IPS DF 19.7 (cell line): ENCODE data around the gene DDHD1.
"Not testable (repeated sequence)": the region's sequence is repeated elsewhere in the genome, so short reads cannot be mapped to it uniquely, and the experiment has no call there.

Source experiments
- DNase-seq: peaks from one replicate; pipeline ENCODE4 v3.0.0-alpha.2; 2013; ENCODE audit warnings: low read depth, low spot score

Gene DDHD1

GRCh38 chr14:53152184-53152886 lies 788 bp downstream of the DDHD1 start:
- DNase-seq, result no peak

DNA sequence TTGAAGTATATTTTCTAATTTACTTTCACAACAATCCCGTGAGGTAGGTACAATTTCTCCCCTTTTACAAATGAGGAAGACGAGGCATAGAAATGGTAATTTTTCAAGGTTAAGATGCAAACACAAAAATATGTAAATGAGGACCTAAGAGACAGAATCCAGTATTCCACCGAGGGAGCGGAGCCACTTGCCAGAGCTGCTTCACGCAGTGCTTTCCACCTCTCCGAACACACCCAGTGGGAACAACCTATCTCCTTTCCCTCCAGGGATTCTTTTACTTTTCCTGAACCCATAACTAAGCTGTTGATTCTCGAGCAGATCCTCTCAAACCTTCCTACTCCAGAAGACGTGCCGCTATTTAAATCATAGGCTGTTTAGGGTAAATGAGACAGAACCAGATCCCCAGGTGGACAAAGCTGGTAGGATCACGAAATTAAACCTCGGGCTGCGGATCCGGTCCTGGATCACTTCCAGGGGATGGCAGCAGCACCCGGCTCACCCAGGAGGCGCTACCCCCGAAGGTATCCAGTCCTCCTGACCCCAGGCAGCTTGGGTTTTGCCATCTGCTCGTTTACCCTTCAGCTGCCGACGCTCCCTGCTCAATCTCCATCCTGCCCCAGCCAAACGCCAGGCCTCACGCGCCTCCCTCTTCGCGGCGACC lies 1.5 kb downstream of the DDHD1 start:
- DNase-seq, result no peak

GRCh38 chr14:53149668-53150316 lies 3.3 kb downstream of the DDHD1 start:
- no peak for DNase-seq

- no peak for DNase-seq
These were observed 4.5 kb downstream of the DDHD1 start for GRCh38 chr14:53148671-53149070.

DNA sequence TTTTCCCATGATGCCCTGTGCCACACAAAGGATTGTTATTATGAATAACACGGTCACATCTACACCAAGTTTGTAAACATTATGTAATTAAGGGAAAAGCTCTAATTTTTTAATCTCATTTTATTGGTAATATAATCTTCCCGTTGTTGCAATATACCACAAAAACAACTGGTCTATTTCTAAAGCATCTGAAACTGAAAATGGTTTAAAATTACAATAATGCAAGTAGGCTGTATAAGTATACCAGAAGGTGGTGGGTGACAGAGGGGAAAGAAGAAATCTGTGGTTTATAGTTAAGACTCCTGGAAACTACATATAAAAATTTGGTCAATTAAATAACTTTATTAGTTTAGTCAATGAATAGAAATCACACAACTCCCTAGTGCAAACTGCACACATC lies 5.2 kb downstream of the DDHD1 start:
- DNase-seq, result no peak

DNA sequence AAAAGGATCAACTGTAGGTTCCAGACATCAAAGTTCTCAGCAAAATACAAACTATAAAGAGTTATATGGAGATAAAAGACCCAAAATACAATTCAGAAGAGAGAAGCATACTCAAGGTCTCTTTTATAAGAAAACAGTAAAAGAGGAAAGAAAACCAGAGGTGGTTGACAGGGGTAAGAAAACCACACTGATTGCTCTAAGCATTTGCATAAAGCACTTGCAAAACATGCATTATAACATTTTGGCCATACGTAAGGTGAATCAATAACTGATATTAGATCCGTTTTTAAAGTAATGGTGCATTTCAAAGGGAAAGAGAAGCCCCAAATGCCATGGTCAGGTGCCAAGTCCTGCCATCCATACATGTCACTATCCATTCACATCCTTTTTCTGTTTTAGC lies 5.9 kb downstream of the DDHD1 start:
- DNase-seq, result no peak

DNA sequence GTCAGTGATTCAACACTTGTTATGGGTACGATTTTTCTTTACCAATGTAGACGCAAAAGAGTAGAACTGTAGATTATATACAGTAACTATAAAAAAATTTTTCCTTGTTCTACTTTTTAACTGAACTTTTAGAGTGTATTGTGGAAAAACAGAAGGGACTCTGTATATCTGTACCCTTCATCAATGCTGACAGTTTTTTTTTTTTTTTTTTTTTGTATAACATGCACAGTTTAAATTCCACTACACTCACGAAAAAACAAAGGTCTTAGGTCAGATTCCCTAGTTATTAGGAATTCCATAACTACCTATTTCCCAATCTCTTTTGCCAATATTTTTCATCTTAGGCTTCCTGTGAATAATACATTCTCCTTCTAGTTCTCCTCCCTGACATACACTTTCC lies 6.4 kb downstream of the DDHD1 start:
- no peak for DNase-seq

DNA sequence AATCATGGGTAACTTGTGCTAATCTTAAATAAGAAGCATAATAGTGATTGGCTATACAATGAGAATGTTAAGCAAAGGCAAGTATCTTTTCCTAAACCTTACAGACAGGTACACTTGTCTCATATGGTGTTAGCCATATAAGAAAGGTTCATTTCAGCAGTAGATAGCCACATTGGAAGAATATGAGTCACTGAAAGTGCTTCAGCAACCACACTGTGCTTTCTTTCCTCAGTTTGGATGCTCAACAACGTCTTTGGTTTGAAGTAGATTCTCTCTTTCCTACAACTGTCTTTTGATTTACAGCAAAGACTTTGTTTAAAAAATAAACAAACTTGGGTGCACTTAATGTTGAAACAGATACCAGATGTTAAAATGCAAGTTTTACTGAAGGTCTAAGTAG lies 8.9 kb downstream of the DDHD1 start:
- DNase-seq, result no peak

DNA sequence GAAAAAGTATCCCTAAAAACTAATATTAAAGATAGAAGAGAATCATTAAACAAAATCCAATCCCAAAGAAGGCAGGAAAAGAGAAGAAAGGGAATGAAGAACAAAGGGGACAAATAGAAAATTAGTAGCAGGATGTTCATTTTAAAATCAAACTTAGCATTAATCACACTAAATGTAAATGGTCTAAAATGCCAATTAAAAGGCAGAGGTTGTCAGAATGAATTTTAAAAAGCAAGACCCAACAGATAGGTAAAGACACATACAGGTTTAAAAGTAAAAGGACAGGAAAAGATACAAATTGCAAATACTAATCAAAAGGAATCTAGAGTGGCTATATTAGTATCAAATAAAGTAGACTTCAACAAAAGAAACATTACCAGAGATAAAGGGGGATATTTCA lies 12.5 kb downstream of the DDHD1 start:
- no peak for DNase-seq

GRCh38 chr14:53137568-53138203 lies 15.4 kb downstream of the DDHD1 start:
- DNase-seq, result no peak

DNA sequence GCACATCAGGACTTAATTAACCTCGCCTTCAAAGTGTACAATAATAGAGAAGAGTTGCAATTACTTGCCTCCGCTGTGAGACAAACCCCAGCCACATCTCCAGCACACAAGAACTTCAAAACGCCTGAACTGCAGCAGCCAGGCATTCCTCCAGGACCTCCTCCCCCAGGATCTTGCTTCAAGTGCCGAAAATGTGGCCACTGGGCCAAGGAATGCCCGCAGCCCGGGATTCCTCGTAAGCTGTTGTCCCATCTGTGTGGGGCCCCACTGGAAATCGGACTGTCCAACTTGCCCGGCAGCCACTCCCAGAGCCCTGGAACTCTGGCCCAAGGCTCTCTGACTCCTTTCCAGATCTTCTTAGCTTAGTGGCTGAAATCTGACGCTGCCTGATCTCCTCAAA lies 22.6 kb downstream of the DDHD1 start:
- DNase-seq, result not testable (repeated sequence)

DNA sequence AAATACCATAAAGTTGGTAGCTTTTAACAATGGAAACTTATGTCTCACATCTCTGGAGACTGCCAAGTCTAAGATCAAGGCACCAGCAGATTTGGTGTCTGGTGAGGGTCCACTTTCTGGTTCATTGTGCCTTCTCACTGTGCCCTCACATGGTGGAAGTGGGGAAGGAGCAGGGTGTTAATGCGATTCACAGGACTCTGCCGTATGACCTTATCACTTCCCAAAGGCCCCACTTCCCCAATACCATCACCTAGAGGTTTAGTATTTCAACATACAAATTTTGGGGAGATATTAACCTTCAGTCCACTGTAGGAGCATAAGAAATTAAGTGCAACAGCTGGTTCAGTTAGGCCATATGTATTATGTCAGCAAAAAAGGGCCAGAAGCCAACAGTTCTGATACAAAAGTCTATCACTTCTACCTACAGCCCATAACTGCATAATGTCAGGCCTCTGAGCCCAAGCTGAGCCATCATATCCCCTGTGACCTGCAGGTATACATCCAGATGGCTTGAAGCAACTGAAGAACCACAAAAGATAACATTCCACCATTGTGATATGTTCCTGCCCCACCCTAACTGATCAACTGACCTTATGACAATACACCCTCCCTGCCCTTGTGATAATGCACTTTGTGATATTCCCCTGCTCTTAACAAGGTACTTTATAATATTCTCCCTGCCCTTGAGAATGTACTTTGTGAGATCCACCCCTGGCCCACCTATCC lies 24.7 kb downstream of the DDHD1 start:
- DNase-seq, result no peak

GRCh38 chr14:53127832-53128231 lies 25.3 kb downstream of the DDHD1 start:
- no peak for DNase-seq

DNA sequence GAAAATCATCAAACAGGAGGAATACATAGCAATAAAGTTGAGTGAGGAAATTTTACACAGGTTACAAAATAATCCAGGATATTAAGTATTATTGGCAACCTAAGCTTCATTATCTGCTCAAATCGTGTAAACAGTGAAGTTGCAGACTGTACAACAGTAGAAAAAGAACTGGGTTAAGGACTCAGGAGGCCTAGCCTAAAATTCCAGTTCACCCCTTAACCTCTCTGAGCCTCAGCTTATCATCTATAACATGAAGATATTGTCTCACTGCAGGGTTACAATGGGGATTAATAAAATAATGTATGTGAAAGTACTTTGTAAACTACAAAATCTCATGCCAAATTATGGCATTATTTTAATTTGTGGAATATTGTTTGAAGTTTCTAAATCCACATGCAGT lies 26.0 kb downstream of the DDHD1 start:
- DNase-seq, result no peak

DNA sequence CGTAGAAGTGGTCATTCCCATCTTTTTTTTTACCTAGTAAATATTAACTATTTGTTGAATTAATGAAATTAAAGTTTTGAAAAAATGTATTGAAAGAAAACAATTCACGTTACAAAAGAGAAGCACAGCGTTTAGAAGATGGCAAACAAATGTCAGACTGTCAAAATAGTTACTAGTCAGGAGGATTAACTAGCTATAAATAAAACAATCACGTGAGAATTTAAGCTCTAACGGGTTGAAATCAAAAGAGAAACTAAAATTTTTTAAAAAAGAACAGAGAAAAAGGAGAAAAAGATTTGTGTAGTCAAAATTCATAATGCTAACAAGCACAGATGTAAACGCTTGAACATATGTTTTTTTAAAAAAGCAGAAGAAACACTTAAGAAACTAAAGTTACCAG lies 26.4 kb downstream of the DDHD1 start:
- no peak for DNase-seq

DNA sequence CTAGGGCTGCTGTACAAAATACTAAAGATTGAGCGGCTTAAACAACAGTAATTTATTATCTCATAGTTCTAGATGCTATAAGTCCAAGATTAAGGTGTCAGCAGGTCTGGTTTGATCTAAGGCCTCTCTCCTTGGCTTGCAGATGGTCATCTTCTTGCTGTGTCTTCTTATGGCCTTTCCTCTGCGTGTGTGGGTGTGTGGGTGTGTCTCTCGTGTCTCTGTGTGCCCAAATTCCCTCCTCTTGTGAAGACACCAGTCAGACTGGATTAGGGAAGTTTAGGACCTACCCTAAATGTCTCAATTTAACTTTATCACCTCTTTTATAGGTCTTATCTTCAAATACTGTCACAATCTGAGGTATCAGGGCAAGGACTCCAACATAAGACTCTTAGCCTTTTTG lies 28.3 kb downstream of the DDHD1 start:
- DNase-seq, result no peak

- not testable (repeated sequence) for DNase-seq
These were observed 31.7 kb downstream of the DDHD1 start for GRCh38 chr14:53121419-53121818.

DNA sequence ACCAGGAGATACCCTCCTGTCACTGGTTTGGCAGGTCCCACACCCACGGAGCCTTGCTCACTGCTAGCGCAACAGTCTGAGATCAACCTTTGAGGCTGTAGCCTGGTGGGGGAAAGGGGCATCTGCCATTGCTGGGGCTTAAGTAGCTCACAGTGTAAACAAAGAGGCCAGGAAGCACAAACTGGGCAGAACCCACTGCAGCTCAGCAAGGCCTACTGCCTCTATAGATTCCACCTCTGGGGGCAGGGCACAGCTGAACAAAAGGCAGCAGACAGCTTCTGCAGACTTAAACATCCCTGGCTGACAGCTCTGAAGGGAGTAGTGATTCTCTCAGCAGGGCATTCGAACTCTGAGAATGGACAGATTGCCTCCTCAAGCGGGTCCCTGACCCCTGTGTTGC lies 35.6 kb downstream of the DDHD1 start:
- peak; percentile 12 for DNase-seq

DNA sequence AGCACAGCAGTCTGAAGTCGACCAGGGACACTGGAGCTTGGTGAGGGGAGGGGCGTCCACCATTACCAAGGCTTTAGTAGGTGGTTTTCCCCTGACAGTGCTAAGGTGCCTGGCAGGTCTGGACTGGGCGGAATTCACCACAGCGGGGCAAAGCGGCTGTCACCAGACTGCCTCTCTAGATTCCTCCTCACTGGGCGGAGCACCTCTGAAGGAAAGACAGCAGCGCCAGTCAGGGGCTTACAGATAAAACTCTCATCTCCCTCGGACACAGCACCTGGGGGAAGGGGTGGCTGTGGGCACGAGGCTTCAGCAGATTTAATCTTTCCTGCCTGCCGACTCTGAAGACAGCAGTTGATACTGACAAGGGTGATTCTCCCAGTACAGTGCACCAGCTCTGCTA lies 39.1 kb downstream of the DDHD1 start:
- no peak for DNase-seq

GRCh38 chr14:53110096-53110495 lies 43.0 kb downstream of the DDHD1 start:
- DNase-seq, result no peak

DNA sequence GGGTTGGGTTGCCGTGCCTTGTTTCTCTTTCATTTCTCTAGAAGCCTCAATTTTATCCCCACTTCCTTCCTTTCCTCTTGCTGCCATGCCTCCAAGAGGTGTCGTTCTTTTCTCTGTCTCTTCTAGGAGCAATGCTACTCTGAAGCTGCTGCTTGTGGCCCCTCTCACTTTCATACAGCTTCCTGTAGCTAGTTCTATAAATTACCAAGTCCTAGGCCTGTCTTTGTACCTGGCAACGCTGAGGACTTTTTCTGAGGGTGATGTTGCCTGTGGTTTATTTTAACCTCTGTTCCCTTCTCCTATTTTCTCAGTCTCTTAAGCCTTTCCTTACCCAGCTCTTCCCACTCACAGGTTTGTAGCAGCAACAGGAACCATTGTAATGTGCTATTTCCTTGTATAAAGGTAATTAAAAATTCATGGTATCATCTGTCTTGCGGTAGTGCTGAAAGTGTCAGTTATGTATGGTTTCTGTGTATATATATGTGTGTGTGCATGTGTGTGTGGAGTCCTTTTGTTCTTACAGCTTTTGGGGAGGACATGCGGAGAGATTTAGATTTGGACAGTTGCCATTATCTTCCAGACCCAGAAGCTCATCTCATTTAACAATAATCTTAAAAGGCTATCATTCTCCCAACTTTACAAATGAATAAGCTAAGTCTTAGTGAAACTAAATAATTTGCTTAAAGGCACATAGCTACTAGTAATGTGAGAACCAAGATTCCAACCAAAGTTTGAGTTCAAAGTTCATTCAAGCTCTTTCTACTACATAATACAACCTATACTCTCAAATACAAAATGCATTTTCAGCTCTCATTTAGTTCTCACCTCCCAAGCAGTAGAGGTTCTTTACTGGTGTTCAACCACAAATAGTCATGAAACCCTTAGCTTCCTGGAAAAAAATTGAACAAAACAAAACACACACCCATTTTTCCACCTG lies 43.8 kb downstream of the DDHD1 start:
- no peak for DNase-seq
